GM23338 (cell line): ENCODE data around the gene GRIN3A.

Experiments
- CREB1 ChIP-seq: fragments of 250-450 bp; sonication (Bioruptor Pico); IDR thresholded peaks from 2 replicates; pipeline ENCODE4 v1.5.0; 2020; ENCODE audit warnings: low read depth, mild to moderate bottlenecking, moderate library complexity
- ETS1 ChIP-seq: IDR thresholded peaks from 2 replicates; pipeline ENCODE4 v1.6.1; 2016; ENCODE audit warnings: antibody characterized with exemption
- EZH2 ChIP-seq: fragments of 200-600 bp; sonication (generic); IDR thresholded peaks from one replicate; pipeline ENCODE4 v1.8.0; 2017; ENCODE audit warnings: antibody characterized with exemption, mild to moderate bottlenecking, low read depth; ENCODE audit not compliant: unreplicated experiment
- JUNB ChIP-seq: IDR thresholded peaks from one replicate; pipeline ENCODE4 v1.6.1; 2016; ENCODE audit warnings: antibody characterized with exemption; ENCODE audit not compliant: unreplicated experiment
- REST ChIP-seq: IDR thresholded peaks from one replicate; pipeline ENCODE4 v1.6.1; 2018; ENCODE audit warnings: antibody characterized with exemption; ENCODE audit not compliant: unreplicated experiment
- ZNF462 ChIP-seq: fragments of 250-450 bp; sonication (Bioruptor Pico); IDR thresholded peaks from 2 replicates; pipeline ENCODE4 v1.5.0; 2020; ENCODE audit warnings: mild to moderate bottlenecking, moderate library complexity
- TF ChIP-seq, protein P1 (sequence below), 2 experiments: fragments of 200-600 bp in 1 of 2; sonication (generic) in 1 of 2; conservative IDR thresholded peaks; 2 replicates each; pipeline versions ENCODE4 v1.5.1 to v1.6.1; 2016 to 2017; ENCODE audit warnings: antibody characterized with exemption in 2 of 2, low read depth in 2 of 2, mild to moderate bottlenecking in 2 of 2, moderate library complexity in 1 of 2

GRCh38 chr9:101711330-101711941, 27.0 kb downstream of the GRIN3A start:
- TF ChIP-seq, protein P1, sequence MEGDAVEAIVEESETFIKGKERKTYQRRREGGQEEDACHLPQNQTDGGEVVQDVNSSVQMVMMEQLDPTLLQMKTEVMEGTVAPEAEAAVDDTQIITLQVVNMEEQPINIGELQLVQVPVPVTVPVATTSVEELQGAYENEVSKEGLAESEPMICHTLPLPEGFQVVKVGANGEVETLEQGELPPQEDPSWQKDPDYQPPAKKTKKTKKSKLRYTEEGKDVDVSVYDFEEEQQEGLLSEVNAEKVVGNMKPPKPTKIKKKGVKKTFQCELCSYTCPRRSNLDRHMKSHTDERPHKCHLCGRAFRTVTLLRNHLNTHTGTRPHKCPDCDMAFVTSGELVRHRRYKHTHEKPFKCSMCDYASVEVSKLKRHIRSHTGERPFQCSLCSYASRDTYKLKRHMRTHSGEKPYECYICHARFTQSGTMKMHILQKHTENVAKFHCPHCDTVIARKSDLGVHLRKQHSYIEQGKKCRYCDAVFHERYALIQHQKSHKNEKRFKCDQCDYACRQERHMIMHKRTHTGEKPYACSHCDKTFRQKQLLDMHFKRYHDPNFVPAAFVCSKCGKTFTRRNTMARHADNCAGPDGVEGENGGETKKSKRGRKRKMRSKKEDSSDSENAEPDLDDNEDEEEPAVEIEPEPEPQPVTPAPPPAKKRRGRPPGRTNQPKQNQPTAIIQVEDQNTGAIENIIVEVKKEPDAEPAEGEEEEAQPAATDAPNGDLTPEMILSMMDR (conservative IDR thresholded peaks at IDR 0.05; ENCODE audit: low read depth in 2 of 2) = peak; percentile 85 to 93
- TF ChIP-seq EZH2 (no peak), REST (no peak), CREB1 (CRISPR knock-in tag) (no peak), ETS1 (no peak), JUNB (no peak), ZNF462 (no peak)
